SK-N-SH treated with all-trans-retinoic acid at 6 μM for 48 hours (cell line): Measurements from ENCODE around the gene SPTSSB.

ENCODE experiments used
- ATAC-seq: fragments of 200-7000 bp; cut with Tn5 transposase; 3 replicates; pipeline ENCODE4 v1.9.1; 2020; ENCODE audit warnings: mild to moderate bottlenecking, moderate library complexity
- ARNTL ChIP-seq: fragments of 450-650 bp; formaldehyde crosslinking; IDR thresholded peaks from 2 replicates; pipeline ENCODE4 v1.5.0; 2020; ENCODE audit warnings: low read depth, mild to moderate bottlenecking, moderate library complexity, borderline replicate concordance
- BACH2 ChIP-seq: fragments of 250-450 bp; sonication (Bioruptor Pico); IDR thresholded peaks from 2 replicates; pipeline ENCODE4 v1.9.0; 2021; ENCODE audit warnings: mild to moderate bottlenecking, borderline replicate concordance
- CSRNP3 ChIP-seq: fragments of 250-450 bp; sonication (Bioruptor Pico); IDR thresholded peaks from 2 replicates; pipeline ENCODE4 v1.5.1; 2021; ENCODE audit warnings: mild to moderate bottlenecking, moderate library complexity
- ESRRG ChIP-seq: fragments of 250-450 bp; sonication (Bioruptor Pico); IDR thresholded peaks from 2 replicates; pipeline ENCODE4 v1.6.1; 2021; ENCODE audit warnings: mild to moderate bottlenecking
- ISL1 ChIP-seq: fragments of 250-450 bp; sonication (Bioruptor Pico); IDR thresholded peaks from 2 replicates; pipeline ENCODE4 v2.1.2; 2022; ENCODE audit warnings: mild to moderate bottlenecking, moderate library complexity
- OSR1 ChIP-seq: fragments of 250-450 bp; sonication (Bioruptor Pico); IDR thresholded peaks from 2 replicates; pipeline ENCODE4 v1.8.0; 2022; ENCODE audit warnings: moderate library complexity, mild to moderate bottlenecking, inconsistent platforms
- POU6F1 ChIP-seq: fragments of 250-450 bp; sonication (Bioruptor Pico); IDR thresholded peaks from 2 replicates; pipeline ENCODE4 v1.8.0; 2021; ENCODE audit warnings: low read depth, mild to moderate bottlenecking, moderate library complexity, borderline replicate concordance
- SNAI2 ChIP-seq: fragments of 250-450 bp; sonication (Bioruptor Pico); IDR thresholded peaks from 2 replicates; pipeline ENCODE4 v1.5.0; 2020; ENCODE audit warnings: mild to moderate bottlenecking, moderate library complexity
- TCF4 ChIP-seq: fragments of 250-450 bp; sonication (Bioruptor Pico); IDR thresholded peaks from 2 replicates; pipeline ENCODE4 v1.8.0; 2021; ENCODE audit warnings: mild to moderate bottlenecking, moderate library complexity, borderline replicate concordance
- TOX ChIP-seq: fragments of 250-450 bp; sonication (Bioruptor Pico); IDR thresholded peaks from 2 replicates; pipeline ENCODE4 v1.8.0; 2021; ENCODE audit warnings: mild to moderate bottlenecking, moderate library complexity, borderline replicate concordance
- TSHZ2 ChIP-seq: fragments of 250-450 bp; sonication (Bioruptor Pico); IDR thresholded peaks from 2 replicates; pipeline ENCODE4 v1.5.0; 2020; ENCODE audit warnings: mild to moderate bottlenecking, moderate library complexity
- ZFP30 ChIP-seq: fragments of 450-650 bp; formaldehyde crosslinking; IDR thresholded peaks from 2 replicates; pipeline ENCODE4 v1.5.0; 2022; ENCODE audit warnings: mild to moderate bottlenecking, moderate library complexity
- ZNF565 ChIP-seq: fragments of 450-650 bp; formaldehyde crosslinking; conservative IDR thresholded peaks from 2 replicates; pipeline ENCODE4 v1.5.0; 2020; ENCODE audit warnings: low read depth, mild to moderate bottlenecking, moderate library complexity
- ZNF70 ChIP-seq: fragments of 450-650 bp; formaldehyde crosslinking; IDR thresholded peaks from 2 replicates; pipeline ENCODE4 v1.5.0; 2020; ENCODE audit warnings: mild to moderate bottlenecking, moderate library complexity
- ZNF8 ChIP-seq: fragments of 450-650 bp; formaldehyde crosslinking; IDR thresholded peaks from 2 replicates; pipeline ENCODE4 v1.5.0; 2020; ENCODE audit warnings: mild to moderate bottlenecking, moderate library complexity

SPTSSB gene

GRCh38 chr3:161400650-161401049 lies 29.3 kb upstream of the SPTSSB start (continued):
- TF ChIP-seq TSHZ2 (CRISPR knock-in tag) (no peak), ARNTL (no peak)

GRCh38 chr3:161395115-161396012 lies 24.0 kb upstream of the SPTSSB start:
- TF ChIP-seq ZNF70 (CRISPR knock-in tag), result no peak
- ATAC-seq, result no peak

- no peak for ATAC-seq
- TF ChIP-seq ZFP30 (no peak), BACH2 (CRISPR knock-in tag) (no peak), TCF4 (CRISPR knock-in tag) (no peak), POU6F1 (no peak)
Measured at GRCh38 chr3:161393803-161394202, 22.5 kb upstream of the SPTSSB start.

- no peak for ATAC-seq
- no peak for TF ChIP-seq ZNF8 (CRISPR knock-in tag)
- no peak for TF ChIP-seq TOX
- no peak for TF ChIP-seq CSRNP3 (CRISPR knock-in tag)
- TF ChIP-seq ESRRG (CRISPR knock-in tag), result no peak
- no peak for TF ChIP-seq SNAI2 (CRISPR knock-in tag)
- TF ChIP-seq, all 23 proteins: peak for 0
Measured at GRCh38 chr3:161393310-161393709, 22.0 kb upstream of the SPTSSB start.

GRCh38 chr3:161392853-161393252 lies 21.5 kb upstream of the SPTSSB start:
- no peak for ATAC-seq
- TF ChIP-seq CSRNP3 (CRISPR knock-in tag) (no peak), ZFP30 (no peak), ESRRG (CRISPR knock-in tag) (no peak), ZNF565 (no peak), OSR1 (CRISPR knock-in tag) (no peak), ISL1 (CRISPR knock-in tag) (no peak)
- TF ChIP-seq, all 23 proteins: peak for 0

GRCh38 chr3:161390200-161390599 lies 18.9 kb upstream of the SPTSSB start:
- ATAC-seq, result no peak
- TF ChIP-seq TOX (no peak), BACH2 (CRISPR knock-in tag) (no peak), ZNF70 (CRISPR knock-in tag) (no peak), ESRRG (CRISPR knock-in tag) (no peak)
